GM18907 (cell line): ENCODE data around the gene NSUN2.
"Not testable (repeated sequence)": the region's sequence is repeated elsewhere in the genome, so short reads cannot be mapped to it uniquely, and the experiment has no call there.

Source experiments
- ATAC-seq: cut with Tn5 transposase; IDR thresholded peaks from one replicate; pipeline ENCODE4 v1.9.1; 2021; ENCODE audit warnings: mild to moderate bottlenecking, moderate library complexity; ENCODE audit not compliant: unreplicated experiment

NSUN2 gene

DNA sequence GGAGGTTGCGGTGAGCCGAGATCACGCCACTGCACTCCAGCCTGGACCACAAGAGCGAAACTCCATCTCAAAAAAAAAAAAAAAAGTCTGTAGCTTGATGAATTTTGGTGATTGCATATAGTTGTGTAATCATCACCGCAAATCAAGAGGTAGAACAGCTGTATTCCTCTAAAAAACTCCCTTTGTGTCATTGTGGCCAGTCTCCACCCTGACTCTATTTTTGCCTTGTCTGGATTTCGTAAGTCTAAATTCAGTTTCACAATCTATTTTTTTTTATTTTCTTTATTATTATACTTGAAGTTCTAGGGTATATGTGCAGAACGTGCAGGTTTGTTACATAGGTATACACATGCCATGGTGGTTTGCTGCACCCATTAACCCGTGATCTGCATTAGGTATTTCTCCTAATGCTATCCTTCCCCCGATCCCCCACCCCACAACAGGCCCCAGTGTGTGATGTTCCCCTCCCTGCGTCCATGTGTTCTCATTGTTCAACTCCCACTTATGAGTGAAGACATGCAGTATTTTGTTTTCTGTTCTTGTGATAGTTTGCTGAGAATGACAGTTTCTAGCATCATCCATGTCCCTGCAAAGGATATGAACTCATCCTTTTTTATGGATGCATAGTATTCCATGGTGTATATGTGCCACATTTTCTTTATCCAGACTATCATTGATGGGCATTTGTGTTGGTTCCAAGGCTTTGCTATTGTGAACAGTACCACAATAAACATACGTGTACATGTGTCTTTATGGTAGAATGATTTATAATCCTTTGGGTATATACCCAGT lies 12.9 kb upstream of the NSUN2 start:
- ATAC-seq: not testable (repeated sequence)

DNA sequence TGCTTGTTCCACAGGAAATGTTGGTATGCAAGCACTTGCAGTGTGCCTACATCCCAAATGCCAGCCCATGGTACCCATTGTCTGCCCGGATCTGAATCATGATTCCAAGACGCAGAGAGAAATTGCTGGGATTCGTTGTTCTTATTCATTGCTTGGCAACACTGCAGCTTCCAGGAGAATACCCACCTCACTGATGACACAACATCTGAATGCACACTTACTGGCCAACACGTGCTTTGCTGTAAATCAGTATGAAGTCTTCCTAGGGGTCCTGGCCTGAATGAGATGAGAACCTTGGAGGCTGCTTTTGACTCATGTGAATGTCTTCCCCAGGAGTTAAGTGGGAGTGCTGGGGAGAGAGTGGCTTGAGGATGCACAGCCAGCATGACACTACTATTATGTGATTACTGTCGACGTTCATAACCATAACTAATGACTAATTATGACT lies 12.0 kb upstream of the NSUN2 start:
- no peak for ATAC-seq

DNA sequence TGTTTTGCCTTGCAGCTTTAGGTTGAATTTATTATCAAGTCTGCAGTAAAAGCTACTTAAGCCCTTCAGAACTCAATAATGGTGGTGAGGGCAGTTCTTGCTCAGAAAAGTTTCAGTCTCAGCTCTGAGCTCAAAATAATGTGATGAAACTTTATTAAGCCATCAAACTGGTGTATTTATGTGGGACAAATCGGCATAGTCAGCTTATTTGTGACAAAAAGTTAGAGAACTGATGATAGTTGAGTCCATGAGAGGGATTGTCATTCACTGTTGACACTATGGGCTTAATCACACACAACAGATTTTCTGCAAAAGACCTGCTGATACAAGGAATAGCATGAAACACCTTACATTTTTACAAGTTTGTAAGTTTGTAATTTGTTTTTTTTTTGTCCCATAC lies 9.8 kb upstream of the NSUN2 start:
- no peak for ATAC-seq

DNA sequence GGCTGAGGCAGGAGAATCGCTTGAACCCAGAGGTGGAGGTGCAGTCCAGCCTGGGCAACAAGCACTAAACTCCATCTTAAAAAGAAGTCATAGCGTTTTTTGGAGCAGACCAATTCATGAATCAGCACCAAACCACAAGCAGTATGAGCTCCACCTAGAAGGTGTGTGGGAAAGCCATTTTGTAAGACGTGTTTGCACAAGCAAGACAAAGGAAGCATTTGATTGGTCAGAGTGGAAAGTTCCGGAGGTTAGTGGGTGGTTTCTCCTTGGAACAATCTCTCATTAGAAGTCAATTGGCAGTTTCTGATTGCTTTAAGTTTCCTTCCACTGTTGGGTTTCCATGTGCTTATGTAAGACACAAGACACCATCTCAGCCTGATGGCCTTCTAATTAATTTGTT lies 5.4 kb upstream of the NSUN2 start:
- ATAC-seq: no peak

DNA sequence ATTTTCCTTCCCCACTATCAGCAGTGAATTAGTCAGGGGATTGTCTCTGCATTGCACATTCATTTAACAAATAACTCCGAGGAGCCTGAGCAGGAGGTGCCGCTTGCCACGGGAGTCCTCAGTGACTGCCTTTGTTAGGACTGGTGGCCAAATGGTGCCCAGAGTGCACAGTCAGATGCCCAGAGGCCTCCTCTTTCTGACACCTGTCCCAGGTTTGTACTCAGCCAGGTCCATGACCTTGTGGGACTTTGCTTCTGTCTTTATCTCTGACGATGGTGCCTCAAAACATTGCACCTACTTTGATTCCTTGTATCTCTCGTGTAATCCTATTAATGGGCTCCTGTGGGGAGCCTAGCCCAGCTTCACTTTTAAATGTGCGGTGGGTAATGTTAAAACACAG lies 4.7 kb upstream of the NSUN2 start:
- no peak for ATAC-seq

DNA sequence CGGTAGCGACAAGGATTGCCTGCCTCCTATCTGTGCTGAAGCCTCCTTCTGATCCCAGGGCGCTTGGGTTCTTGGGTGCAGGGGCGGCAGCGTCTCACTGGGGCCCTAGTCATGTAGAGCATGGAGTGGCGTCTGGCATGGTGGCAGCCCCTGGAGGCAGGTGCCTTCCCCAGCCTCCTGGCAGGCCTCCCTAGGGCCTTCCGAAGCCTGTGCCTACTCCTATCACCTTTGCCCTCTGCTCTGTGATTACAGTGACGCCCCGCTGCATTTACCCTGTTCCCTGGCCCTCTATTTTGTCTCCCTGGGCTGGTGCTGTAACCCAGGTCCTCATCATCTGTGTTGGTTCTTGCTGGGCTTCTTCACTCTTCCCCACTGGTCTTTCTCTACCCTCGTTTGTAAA lies 4.2 kb upstream of the NSUN2 start:
- ATAC-seq: no peak

DNA sequence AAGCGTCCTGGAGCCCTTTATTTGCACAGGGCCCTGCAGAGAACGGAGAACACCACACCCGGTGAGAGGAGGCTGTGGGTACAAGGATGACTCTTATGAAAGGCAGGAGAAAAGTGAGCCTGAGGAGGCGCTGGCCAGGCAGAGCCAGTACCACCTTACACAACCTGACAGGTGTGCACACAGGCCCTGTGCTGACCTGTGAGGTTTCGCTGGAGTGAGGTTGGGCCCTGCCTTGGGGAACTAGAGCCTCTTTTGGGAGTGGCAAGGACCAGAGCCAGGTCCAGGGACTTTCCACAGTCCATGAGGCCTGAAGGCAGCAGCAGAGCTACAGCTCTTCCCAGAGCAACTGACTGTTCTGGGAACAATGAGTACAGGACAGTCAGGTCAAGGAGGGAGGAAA lies 3.4 kb upstream of the NSUN2 start:
- ATAC-seq: no peak

DNA sequence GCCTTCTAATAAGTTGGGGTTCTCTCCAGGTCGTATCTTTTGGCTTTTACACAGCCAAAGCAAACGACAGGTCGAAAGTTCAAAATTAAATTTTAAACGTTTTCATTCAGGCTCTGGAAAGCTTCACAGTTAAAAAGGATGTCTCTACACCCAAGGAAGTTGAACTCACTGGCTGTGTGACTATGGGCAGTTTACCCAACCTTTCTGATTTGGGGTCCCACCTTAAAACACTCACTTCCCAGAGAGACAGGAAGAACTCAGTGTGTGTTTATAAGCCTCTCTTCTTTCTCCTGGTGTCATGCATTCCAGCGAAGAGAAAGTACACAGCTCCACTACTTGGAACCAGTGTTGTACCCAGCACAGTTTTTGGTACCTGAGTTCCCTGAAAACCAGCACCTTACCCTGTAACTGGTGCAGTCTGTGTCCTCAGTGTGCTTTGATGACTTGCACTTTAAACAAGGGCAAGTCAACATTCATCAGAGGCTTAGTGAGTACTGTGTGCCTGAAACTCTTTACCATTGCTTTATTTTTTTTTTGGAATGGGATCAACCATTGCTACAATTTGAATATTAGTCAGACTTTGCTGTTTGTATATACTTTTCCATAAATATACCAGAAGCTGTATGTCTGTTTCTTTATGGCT lies 2.1 kb upstream of the NSUN2 start:
- no peak for ATAC-seq

DNA sequence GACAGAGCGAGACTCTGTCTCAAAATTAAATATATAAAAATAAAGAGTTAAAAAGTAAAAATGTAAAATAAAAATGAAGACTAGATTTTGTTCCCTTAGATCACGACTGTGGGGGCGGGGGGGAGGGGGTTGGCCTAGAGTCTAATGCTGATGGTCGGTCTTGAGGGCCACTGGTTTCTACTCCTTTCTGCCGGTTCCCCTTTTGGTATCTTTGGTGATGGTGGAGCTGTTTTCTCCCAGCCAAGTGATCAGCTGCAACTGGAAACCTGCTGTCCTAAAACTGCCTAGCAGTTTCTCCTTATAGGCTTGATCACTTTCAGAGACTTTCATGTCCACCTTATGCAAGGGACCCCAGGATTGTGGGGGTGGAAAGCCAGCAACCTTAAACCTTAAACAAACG lies 1.5 kb upstream of the NSUN2 start:
- no peak for ATAC-seq

DNA sequence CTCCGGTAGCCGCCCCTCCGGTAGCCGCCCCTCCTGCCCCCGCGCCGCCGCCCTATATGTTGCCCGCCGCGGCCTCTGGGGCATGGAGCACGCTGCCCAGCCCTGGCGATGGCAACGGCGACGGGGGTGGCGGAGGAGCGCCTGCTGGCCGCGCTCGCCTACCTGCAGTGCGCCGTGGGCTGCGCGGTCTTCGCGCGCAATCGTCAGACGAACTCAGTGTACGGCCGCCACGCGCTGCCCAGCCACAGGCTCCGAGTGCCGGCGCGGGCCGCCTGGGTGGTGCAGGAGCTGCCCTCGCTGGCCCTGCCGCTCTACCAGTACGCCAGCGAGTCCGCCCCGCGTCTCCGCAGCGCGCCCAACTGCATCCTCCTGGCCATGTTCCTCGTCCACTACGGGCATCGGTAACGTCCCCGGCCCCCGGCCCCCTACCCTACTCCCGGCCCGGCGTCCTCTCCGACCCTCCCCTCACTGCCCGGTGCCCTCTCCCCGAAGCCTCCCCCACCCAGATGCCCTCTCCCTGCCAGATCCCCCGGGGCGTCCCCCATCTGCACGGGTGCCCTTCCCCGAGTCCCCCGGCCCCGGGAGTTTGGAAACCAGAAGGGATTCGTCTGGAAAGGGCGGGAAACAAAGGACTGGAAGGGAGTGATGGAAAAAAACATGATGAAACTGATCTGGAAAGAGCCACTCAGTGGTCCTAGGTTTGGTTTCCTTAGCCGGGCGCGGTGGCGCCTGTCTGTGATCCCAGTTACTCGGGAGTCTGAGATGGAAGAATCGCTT lies 813 bp upstream of the NSUN2 start:
- ATAC-seq: peak; percentile 57

DNA sequence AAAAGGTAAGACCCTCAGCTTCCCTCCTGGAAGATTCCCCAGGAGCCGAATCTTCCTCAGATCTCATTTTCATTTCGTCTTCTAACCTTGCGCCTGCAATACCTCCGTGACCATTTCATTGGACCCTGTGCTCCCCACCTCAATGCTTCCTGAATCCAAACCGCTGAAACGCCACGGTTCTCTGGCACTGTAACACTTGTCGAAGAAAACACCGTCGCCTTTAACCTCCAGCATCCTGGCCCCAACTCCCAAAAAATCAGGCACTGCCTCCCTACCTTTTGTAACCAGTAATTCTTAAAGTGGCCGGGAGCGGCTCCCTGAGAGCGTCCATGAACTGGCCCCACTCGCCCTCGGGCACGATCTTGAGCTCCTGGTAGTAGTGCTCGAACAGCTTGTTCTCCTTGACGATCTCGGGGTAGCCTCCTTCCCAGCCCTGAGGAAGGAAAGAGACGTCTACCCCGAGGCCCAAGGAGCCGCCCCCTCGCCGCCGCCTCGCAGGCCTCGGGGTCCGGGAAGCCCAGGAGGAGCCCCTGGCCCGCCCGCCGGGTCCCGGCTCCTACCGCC lies 438 bp downstream of the NSUN2 start:
- peak; percentile 37 for ATAC-seq

DNA sequence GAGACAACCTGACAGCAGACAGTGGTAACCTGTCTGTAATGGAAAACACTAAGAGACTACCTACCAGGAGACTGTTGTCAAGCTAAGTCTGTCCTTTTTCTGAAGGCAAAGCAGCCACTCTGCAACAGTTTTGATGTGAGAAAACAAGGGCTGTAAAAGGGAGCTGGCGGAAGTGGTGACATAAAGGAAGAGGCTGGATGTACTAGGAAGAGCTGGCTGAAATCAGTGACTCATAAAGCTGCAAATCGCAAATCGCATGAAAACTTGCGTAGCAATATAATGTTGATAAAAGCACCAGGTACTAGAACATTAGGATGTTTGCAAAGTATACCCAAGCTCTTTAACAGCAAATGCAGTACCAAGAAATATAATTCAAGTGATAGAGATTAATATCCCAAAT lies 1.4 kb downstream of the NSUN2 start:
- ATAC-seq: no peak

DNA sequence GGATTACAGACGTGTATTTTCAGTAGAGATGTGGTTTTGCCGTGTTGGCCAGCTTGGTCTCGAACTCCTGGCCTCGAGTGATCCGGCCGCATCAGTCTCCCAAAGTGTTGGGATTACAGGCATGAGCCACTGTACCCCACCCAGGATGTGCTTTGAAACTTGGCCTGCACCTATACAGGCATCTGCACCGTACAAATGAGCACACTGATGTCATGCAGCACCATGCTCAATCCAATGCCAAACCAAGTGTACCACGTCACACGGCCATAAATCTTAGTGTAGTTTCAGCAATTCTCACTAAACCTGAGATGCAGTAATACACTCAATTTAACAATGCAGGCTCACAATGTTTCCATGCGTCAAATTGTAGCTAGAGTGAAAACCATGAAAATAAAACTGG lies 6.3 kb downstream of the NSUN2 start:
- no peak for ATAC-seq

DNA sequence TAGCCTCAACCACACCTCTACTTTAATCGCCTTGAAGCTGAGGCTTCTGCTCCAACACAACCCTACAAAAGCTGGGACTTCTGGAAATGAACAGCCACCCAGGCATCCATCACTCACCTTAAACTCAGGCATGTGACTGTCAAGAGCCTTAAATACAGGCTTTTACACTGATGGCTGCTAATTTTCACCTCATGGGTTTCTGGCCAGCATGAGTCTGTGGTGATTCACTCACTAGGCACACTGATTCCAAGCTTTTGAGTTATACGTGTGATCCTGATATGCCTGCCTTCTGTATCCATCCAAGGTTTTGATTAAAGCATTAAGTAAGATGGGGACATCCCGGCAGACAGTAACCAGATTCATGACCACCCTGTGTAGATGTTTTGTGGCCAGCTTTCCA lies 8.9 kb downstream of the NSUN2 start:
- no peak for ATAC-seq

DNA sequence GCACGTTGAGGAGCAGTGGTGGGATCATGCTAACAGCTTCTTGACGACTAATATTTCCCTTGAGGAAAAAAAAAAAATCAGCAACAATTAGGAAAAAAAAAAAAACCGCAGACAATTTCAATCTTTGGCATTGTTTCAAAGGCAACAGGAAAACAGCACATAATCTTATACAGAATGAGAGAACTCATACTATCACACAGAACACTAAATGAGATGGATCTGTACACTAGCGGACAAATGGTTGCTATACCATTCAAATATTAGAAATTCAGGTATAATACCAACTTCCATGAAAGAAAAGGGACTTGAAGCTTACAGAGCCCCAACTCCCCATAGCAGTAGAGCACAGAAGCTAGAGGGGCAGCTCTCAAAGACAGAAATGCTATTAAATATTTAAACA lies 9.6 kb downstream of the NSUN2 start:
- ATAC-seq: no peak

DNA sequence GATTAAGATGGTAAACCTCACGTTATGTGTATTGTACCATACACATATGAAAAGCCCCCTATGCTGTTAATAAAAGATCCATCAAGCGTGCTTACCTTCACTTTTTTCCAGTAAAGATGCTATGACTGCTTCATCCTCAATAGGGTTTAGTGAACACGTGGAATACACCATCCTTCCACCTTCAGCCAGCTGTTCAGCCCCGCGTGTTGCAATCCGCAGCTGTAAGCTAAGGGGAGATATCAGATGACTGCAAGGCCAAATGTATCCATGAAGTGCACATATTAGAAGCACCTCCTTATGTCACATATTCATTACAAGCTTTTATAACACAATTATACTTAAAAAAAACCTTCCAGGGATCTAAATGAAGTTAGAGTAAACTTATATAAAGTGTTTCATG lies 16.2 kb downstream of the NSUN2 start:
- no peak for ATAC-seq

DNA sequence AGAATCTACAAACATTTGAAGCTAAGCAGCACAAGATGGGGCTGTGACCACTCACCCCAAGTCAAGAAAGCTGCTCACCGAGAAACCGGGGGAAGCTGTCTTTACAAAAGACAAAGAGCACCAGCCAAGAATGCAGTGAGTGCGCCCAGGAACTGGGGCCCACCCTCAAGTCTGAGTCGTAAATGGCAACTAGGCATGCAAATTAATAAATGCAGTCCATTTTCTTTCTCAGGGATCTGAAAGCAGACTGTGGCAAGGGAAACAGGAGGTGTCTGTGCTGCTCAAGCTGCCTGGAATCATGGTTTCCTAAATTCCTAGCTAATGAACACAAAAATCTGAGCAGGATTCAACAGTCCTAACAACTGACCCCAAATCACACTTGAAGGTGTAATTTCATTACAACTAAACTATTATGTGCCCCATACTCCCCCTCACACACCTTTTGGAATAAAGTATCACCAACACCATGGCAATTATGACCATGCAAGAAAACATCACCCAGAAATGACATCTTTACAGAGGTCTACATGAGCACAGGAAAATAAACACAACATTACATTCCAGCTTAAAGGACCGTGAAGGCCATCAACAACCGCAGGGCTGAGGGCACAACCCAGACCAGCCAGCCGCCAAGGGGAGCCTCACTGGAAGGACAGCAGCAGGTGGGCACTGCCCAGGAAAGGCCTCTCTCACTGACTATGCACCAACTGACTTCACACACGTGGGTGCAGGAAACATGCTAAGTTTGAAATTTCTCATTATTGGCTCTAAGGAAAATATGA lies 17.6 kb downstream of the NSUN2 start:
- ATAC-seq: no peak

DNA sequence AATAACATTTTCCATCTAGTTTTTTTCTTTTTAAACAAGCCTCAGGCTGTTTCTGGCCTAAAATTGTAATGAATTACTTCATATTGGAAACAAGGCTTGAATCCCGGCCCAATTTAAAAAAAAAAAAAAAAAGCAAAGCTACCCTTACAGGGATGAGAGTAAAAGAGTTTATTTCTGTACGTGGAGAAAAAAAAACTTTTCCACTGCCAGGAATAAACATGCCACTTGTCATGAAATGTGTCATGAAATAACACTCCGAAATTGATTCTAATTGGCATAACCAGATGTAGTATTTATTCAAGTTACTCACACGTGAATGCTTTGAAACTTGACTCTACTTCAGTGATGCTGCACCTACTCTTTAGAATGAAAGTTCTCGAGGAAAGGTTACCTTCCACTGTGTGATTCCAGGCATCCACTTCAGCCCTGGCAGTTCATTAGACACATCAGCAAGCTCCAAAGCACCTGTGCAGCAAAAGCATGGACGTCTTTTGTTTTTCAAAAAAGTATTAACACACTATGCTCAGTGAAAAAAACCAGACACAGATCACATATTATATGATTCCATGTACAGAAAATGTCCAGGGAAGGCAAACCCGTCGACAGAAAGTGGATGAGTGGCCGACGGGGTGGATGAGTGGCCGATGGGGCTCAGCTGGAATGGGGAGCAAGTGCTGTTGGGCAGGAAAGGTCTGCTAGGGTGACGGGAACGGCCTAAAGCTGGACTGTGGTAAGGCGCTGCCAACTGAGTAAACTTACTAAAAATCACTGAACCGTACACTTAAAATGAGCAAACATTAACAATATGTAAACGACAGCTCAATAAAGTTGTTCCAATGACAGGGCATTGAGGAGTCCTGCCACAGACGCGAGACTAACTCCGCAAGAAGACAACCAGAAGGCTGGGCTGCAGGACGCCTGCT lies 21.2 kb downstream of the NSUN2 start:
- no peak for ATAC-seq

DNA sequence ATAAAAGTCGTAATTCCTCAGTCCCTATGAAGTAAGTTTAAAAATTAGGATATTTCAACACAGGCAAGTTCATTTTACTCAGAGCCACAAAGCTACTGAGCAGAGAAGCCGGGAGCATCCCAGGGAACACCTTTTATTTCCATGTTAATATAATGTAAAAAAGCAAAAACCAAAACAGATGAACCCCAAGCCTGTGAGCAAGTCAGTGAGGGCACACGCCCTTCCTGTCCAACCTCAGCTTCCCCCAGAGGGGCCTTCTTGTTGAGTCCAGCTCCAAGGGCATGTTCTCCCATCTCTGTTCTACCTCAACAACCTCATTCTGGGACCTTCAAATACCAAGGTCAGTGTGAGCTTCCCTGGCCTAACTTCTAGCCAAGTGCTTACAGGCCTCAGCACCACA lies 24.8 kb downstream of the NSUN2 start:
- ATAC-seq: no peak

DNA sequence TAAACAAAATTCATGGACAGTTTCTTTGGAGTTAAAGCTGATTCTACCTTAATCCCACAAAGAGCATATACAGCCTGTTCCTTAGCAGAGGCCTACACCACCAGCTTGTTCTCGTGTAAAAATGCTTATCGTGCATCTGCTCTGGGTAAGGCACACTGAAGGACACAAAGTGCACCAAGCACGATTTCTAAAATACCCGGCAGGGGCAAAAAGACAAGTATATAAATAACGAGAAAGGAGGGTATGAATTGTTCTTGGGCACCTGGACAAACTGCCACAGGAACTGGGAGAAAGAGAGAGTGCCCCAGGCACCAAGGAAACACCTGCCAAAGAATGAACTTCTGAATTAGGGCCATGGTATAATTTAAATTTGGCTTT lies 25.3 kb downstream of the NSUN2 start:
- ATAC-seq: no peak
